ENCODE measurements around the gene EML1.

The EML1 gene

GRCh38 chr14:99883866-99884650 is 90.8 kb downstream of the EML1 start:
- CTCF ChIA-PET = interaction anchor here (0.9 to 3.9 kb wide), 7 partner anchors 8 to 366 kb away, joined by 3 to 29 read pairs (median 4); no protein-coding TSS in a partner anchor
- Mint-ChIP-seq H3K36me3 (no peaks in the 10 kb centered on the region), H3K4me1 (no peaks in the 10 kb centered on the region), H3K27ac (no peak overlapping the region), H3K27me3 (peaks cover 28% of the 10 kb centered on the region), H3K4me3 (no peak overlapping the region), H3K9me3 (no peaks in the 10 kb centered on the region)
- DNase-seq = no peak

GRCh38 chr14:99884834-99885648 is 91.8 kb downstream of the EML1 start:
- H3K9me3 Mint-ChIP-seq = no peaks in the 10 kb centered on the region
- H3K27me3 Mint-ChIP-seq = peaks cover 25% of the 10 kb centered on the region
- no peak for DNase-seq
- H3K4me3 Mint-ChIP-seq = no peak overlapping the region
- H3K36me3 Mint-ChIP-seq = no peaks in the 10 kb centered on the region
- CTCF ChIA-PET = interaction anchor here (0.6 to 3.9 kb wide), 13 partner anchors 10 to 367 kb away, joined by 3 to 29 read pairs (median 4); no protein-coding TSS in a partner anchor
- no peaks in the 10 kb centered on the region for H3K4me1 Mint-ChIP-seq
- no peak overlapping the region for H3K27ac Mint-ChIP-seq

DNA sequence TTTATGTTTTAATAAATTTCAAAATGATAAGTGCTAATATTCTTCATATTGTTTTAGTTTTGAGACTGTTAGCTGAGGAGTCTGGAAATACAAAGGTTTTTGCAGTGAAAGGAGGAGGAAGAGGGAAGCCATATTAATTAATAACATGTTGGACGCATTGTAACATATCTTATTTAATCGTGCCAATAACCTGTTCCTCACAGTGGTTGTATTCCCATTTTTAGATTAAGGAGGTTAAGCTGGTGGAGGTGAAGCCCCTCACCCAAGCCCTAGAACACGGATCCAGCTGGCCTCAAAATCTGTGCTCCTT is 92.4 kb downstream of the EML1 start:
- CTCF ChIA-PET = interaction anchor here (0.6 to 3.9 kb wide), 9 partner anchors 13 to 361 kb away, joined by 3 to 29 read pairs (median 4); partner anchors contain the start of gene CYP46A1
- no peak overlapping the region for H3K27ac Mint-ChIP-seq
- H3K9me3 Mint-ChIP-seq = no peaks in the 10 kb centered on the region
- H3K36me3 Mint-ChIP-seq = no peaks in the 10 kb centered on the region
- no peak overlapping the region for H3K4me3 Mint-ChIP-seq
- no peaks in the 10 kb centered on the region for H3K4me1 Mint-ChIP-seq
- DNase-seq = no peak
- H3K27me3 Mint-ChIP-seq = peaks cover 20% of the 10 kb centered on the region

GRCh38 chr14:99887407-99887806 is 94.2 kb downstream of the EML1 start:
- CTCF ChIA-PET = interaction anchor here (0.7 to 1.4 kb wide), 5 partner anchors 10 to 478 kb away, joined by 3 to 5 read pairs (median 3); no protein-coding TSS in a partner anchor
- no peaks in the 10 kb centered on the region for H3K36me3 Mint-ChIP-seq

DNA sequence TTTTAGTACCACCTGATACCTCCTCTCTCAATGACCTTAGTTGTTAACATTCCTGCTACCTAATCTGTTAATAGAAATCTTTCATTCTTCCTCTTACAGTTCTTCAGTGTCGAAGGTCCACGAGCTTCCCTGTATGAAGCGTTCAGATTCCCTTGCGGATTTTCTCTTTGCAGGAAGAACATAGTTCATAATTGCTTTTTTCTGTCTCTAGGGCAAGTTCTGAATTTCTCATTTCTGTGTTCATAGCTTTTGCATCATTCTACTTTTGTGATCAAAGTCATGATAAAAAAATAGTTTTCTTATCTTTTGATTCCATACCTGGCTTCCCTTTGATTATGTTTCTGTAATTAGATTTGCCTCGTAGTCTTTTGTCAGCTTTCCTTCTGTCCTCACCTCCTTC is 94.9 kb downstream of the EML1 start:
- DNase-seq = no peak
- no peak overlapping the region for H3K4me3 Mint-ChIP-seq
- H3K27ac Mint-ChIP-seq = no peak overlapping the region
- H3K27me3 Mint-ChIP-seq = peaks cover 24% of the 10 kb centered on the region
- no peaks in the 10 kb centered on the region for H3K9me3 Mint-ChIP-seq
- H3K4me1 Mint-ChIP-seq = no peaks in the 10 kb centered on the region
- CTCF ChIA-PET = interaction anchor here (1.1 to 1.4 kb wide), 3 partner anchors 9 to 206 kb away, joined by 3 read pairs; no protein-coding TSS in a partner anchor
- H3K36me3 Mint-ChIP-seq = no peaks in the 10 kb centered on the region

More at GRCh38 chr14:99887407-99887806, 94.2 kb downstream of the EML1 start:
- H3K9me3 Mint-ChIP-seq = no peaks in the 10 kb centered on the region
- no peak overlapping the region for H3K27ac Mint-ChIP-seq
- peaks cover 19% of the 10 kb centered on the region for H3K27me3 Mint-ChIP-seq
- no peak for DNase-seq
- no peak overlapping the region for H3K4me3 Mint-ChIP-seq
- H3K4me1 Mint-ChIP-seq = no peaks in the 10 kb centered on the region

DNA sequence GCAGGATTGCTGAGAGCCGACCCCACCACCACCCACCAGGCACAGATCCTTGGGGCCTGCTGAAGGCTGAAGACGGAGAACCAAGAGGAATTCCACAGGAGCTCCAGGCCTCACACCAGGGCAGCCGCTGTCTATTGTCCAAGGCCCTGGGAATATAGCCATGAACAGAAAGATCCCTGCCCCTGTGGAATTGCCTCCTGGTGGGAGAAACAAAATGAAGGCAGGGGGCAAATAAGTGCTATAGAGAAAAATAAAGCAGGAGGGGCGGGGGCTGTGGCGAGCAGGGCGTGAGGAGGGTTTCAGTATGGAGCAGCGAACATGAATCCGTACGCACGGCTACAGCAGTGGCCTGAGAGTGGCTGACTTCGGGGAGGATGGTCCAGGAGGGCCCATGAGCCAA is 96.1 kb downstream of the EML1 start:
- Mint-ChIP-seq H3K4me3 (no peak overlapping the region), H3K9me3 (no peaks in the 10 kb centered on the region), H3K27me3 (peaks cover 26% of the 10 kb centered on the region), H3K27ac (no peak overlapping the region), H3K36me3 (no peaks in the 10 kb centered on the region), H3K4me1 (no peaks in the 10 kb centered on the region)
- no peak for DNase-seq
- CTCF ChIA-PET = no interaction called here

- DNase-seq = no peak
- H3K9me3 Mint-ChIP-seq = no peaks in the 10 kb centered on the region
- CTCF ChIA-PET = no interaction called here
- no peaks in the 10 kb centered on the region for H3K4me1 Mint-ChIP-seq
- H3K36me3 Mint-ChIP-seq = no peaks in the 10 kb centered on the region
- H3K27me3 Mint-ChIP-seq = peaks cover 26% of the 10 kb centered on the region
- no peak overlapping the region for H3K4me3 Mint-ChIP-seq
- H3K27ac Mint-ChIP-seq = no peak overlapping the region
These were observed 98.1 kb downstream of the EML1 start for GRCh38 chr14:99891266-99891665.

DNA sequence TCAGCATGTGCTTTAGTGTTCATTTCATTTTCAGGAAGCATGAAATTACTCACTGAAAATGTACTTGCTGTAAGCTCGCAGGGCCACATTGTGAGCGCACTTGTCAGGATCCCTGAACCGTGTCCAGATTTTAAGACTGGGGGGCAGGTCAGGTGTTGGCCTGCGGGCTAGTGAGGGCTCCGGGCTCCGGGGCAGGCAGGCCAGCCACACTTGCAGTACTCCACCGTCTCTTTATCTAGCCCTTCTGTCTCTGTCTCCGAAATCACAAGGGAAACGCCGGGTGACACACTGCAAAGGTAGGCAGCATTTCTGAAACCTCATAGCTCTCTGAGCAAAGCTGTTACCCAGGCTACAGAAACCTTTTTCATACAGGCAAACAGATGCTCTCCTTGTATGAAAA is 98.7 kb downstream of the EML1 start:
- H3K4me1 Mint-ChIP-seq = no peaks in the 10 kb centered on the region
- H3K9me3 Mint-ChIP-seq = no peaks in the 10 kb centered on the region
- CTCF ChIA-PET = interaction anchor here (1.6 kb wide), 1 partner anchor 9 kb away, joined by 5 read pairs; no protein-coding TSS in a partner anchor
- no peak for DNase-seq
- H3K27ac Mint-ChIP-seq = no peak overlapping the region
- H3K4me3 Mint-ChIP-seq = no peak overlapping the region
- no peaks in the 10 kb centered on the region for H3K36me3 Mint-ChIP-seq
- H3K27me3 Mint-ChIP-seq = peaks cover 25% of the 10 kb centered on the region

- H3K27me3 Mint-ChIP-seq = peaks cover 20% of the 10 kb centered on the region
- CTCF ChIA-PET = interaction anchor here (0.7 to 1.6 kb wide), 2 partner anchors 9 to 48 kb away, joined by 3 to 5 read pairs; no protein-coding TSS in a partner anchor
- no peaks in the 10 kb centered on the region for H3K4me1 Mint-ChIP-seq
- H3K4me3 Mint-ChIP-seq = no peak overlapping the region
- H3K27ac Mint-ChIP-seq = no peak overlapping the region
- no peaks in the 10 kb centered on the region for H3K9me3 Mint-ChIP-seq
- no peaks in the 10 kb centered on the region for H3K36me3 Mint-ChIP-seq
- no peak for DNase-seq
These were observed 99.2 kb downstream of the EML1 start for GRCh38 chr14:99892406-99892805.

- CTCF ChIA-PET = interaction anchor here (1.2 kb wide), 1 partner anchor 14 kb away, joined by 3 read pairs; no protein-coding TSS in a partner anchor
- no peak for DNase-seq
- Mint-ChIP-seq H3K4me3 (no peak overlapping the region), H3K27ac (no peak overlapping the region), H3K4me1 (no peaks in the 10 kb centered on the region), H3K9me3 (no peaks in the 10 kb centered on the region), H3K27me3 (peaks cover 11% of the 10 kb centered on the region), H3K36me3 (no peaks in the 10 kb centered on the region)
These were observed 103.1 kb downstream of the EML1 start for GRCh38 chr14:99896361-99896760.

- peaks cover 4% of the 10 kb centered on the region for H3K9me3 Mint-ChIP-seq
- H3K4me3 Mint-ChIP-seq = no peak overlapping the region
- H3K36me3 Mint-ChIP-seq = no peaks in the 10 kb centered on the region
- CTCF ChIA-PET = interaction anchor here (0.8 to 1.3 kb wide), 3 partner anchors 12 to 134 kb away, joined by 3 read pairs; no protein-coding TSS in a partner anchor
- H3K27me3 Mint-ChIP-seq = no peaks in the 10 kb centered on the region
- no peaks in the 10 kb centered on the region for H3K4me1 Mint-ChIP-seq
- H3K27ac Mint-ChIP-seq = no peak overlapping the region
- no peak for DNase-seq
These were observed 106.5 kb downstream of the EML1 start for GRCh38 chr14:99899578-99900178.

DNA sequence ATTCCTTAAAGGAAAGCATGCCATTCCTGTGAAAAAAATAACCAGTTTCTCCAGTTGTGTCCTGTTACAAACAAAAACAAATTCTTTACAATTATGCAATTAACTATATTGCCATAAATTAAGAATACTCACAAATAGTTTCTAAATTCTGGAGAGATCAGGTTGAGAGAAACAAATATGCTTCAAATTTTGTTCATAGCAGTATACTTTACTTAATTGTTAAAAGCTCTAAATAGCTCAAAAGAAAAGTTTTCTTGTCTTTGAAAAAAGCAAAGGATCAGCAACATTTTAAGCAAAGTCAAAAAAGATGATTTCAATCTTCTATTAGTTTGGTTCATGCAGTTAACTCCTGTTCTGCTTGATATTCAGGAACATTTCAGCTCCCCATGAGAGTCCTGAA is 109.7 kb downstream of the EML1 start:
- CTCF ChIA-PET = no interaction called here
- Mint-ChIP-seq H3K4me1 (no peaks in the 10 kb centered on the region), H3K9me3 (peaks cover 4% of the 10 kb centered on the region), H3K27ac (no peak overlapping the region), H3K27me3 (peaks cover 5% of the 10 kb centered on the region), H3K36me3 (no peaks in the 10 kb centered on the region), H3K4me3 (no peak overlapping the region)
- DNase-seq = no peak

GRCh38 chr14:99904506-99904905 is 111.3 kb downstream of the EML1 start:
- peaks cover 4% of the 10 kb centered on the region for H3K9me3 Mint-ChIP-seq
- no peaks in the 10 kb centered on the region for H3K4me1 Mint-ChIP-seq
- H3K27ac Mint-ChIP-seq = no peak overlapping the region
- H3K36me3 Mint-ChIP-seq = no peaks in the 10 kb centered on the region
- CTCF ChIA-PET = interaction anchor here (1.3 kb wide), 1 partner anchor 14 kb away, joined by 3 read pairs; no protein-coding TSS in a partner anchor
- no peak overlapping the region for H3K4me3 Mint-ChIP-seq
- peaks cover 7% of the 10 kb centered on the region for H3K27me3 Mint-ChIP-seq
- no peak for DNase-seq

DNA sequence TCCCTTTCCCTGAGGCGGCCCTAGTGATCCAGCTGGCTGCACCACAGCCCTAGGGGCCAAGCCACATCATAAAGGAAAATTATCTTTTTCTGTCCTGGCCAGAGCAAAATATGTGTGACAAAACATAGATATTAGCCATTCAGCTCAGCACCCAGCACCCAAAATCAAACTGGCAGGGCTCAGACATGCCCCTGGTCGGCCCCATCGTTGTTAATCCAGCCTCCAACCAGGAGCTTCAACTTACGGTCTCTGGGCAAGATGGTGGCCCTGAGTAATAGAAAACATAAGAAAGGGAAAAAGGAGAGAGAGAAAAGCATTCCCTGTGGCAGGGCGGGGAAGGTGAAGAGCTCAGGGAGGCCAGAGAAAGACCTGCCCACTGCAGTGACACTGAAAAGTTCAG is 111.9 kb downstream of the EML1 start:
- Mint-ChIP-seq H3K27me3 (peaks cover 10% of the 10 kb centered on the region), H3K4me3 (no peak overlapping the region), H3K36me3 (no peaks in the 10 kb centered on the region), H3K4me1 (no peaks in the 10 kb centered on the region), H3K9me3 (peaks cover 4% of the 10 kb centered on the region), H3K27ac (no peak overlapping the region)
- DNase-seq = no peak
- CTCF ChIA-PET = interaction anchor here (1.3 kb wide), 1 partner anchor 13 kb away, joined by 3 read pairs; no protein-coding TSS in a partner anchor
